A549 (cell line): ENCODE data around the gene SEMA4A.

ENCODE experiments used
- EP300 ChIP-seq, 2 experiments: fragments of >200 bp; sonication (Bioruptor Twin); formaldehyde crosslinking; IDR thresholded peaks; 2 replicates in 1 of 2; 3 replicates in 1 of 2; pipeline ENCODE4 v1.6.1; 2016 to 2017
- HOXA7 ChIP-seq: fragments of 250-450 bp; sonication (Bioruptor Pico); IDR thresholded peaks from 2 replicates; pipeline ENCODE4 v1.5.0; 2020; ENCODE audit warnings: mild to moderate bottlenecking, moderate library complexity
- JUN ChIP-seq, 2 experiments: fragments of >200 bp; sonication (Bioruptor Twin); formaldehyde crosslinking; IDR thresholded peaks; 2 replicates in 1 of 2; 3 replicates in 1 of 2; pipeline ENCODE4 v1.6.1; 2016 to 2017
- POLR2A ChIP-seq: IDR thresholded peaks from 2 replicates; pipeline ENCODE4 v1.6.1; 2012; ENCODE audit warnings: mild to moderate bottlenecking, low read length
- POLR2AphosphoS2 ChIP-seq: conservative IDR thresholded peaks from 2 replicates; pipeline ENCODE4 v1.6.1; 2012; ENCODE audit warnings: low read length, improper control_type of control experiment, inconsistent platforms
- RAD21 ChIP-seq, 2 experiments: fragments of >200 bp in 1 of 2; sonication (Bioruptor Twin) in 1 of 2; formaldehyde crosslinking in 1 of 2; IDR thresholded peaks in 1 of 2; conservative IDR thresholded peaks in 1 of 2; 2 replicates in 1 of 2; 3 replicates in 1 of 2; pipeline ENCODE4 v1.6.1; 2012 to 2018; ENCODE audit warnings: inconsistent platforms in 1 of 2
- TP53 ChIP-seq: fragments of 250-450 bp; sonication (Bioruptor Pico); IDR thresholded peaks from 2 replicates; pipeline ENCODE4 v1.5.0; 2021; ENCODE audit warnings: mild to moderate bottlenecking, moderate library complexity
- ZSCAN20 ChIP-seq: fragments of 250-450 bp; sonication (Bioruptor Pico); IDR thresholded peaks from 2 replicates; pipeline ENCODE4 v1.8.0; 2022; ENCODE audit warnings: mild to moderate bottlenecking, moderate library complexity
- TF ChIP-seq, protein P1 (sequence below): fragments of 150-350 bp; IDR thresholded peaks from 2 replicates; pipeline ENCODE4 v1.6.1; 2014; ENCODE audit warnings: low read depth, mild to moderate bottlenecking, low read length
- TF ChIP-seq, protein P2 (sequence below): fragments of 250-450 bp; sonication (Bioruptor Pico); IDR thresholded peaks from 2 replicates; pipeline ENCODE4 v1.5.0; 2021; ENCODE audit warnings: mild to moderate bottlenecking, moderate library complexity, borderline replicate concordance
- TF ChIP-seq, protein P3 (sequence below): fragments of >200 bp; sonication (Bioruptor Twin); formaldehyde crosslinking; IDR thresholded peaks from 3 replicates; pipeline ENCODE4 v1.5.1; 2016
- TF ChIP-seq, protein P4 (sequence below): IDR thresholded peaks from 2 replicates; pipeline ENCODE4 v1.6.1; 2012; ENCODE audit warnings: low read depth, borderline replicate concordance

DNA sequence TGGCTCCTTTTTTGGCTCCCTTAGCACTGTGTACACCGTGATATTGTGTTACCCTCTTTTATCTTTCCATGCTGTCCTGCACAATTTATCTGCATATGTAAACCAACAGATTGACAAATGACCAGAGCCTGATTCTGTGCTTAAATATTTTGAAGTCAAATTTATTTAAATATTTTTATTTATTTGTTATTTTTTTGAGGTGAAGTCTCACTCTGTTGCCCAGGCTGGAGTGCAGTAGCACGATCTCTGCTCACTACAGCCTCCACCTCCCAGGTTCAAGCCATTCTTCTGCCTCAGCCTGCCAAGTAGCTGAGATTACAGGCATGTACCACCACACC, 72.3 kb downstream of the SEMA4A start:
- TF ChIP-seq, protein P1, sequence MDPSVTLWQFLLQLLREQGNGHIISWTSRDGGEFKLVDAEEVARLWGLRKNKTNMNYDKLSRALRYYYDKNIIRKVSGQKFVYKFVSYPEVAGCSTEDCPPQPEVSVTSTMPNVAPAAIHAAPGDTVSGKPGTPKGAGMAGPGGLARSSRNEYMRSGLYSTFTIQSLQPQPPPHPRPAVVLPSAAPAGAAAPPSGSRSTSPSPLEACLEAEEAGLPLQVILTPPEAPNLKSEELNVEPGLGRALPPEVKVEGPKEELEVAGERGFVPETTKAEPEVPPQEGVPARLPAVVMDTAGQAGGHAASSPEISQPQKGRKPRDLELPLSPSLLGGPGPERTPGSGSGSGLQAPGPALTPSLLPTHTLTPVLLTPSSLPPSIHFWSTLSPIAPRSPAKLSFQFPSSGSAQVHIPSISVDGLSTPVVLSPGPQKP = no peak
- no peak for TF ChIP-seq POLR2AphosphoS2
- TF ChIP-seq, protein P2, sequence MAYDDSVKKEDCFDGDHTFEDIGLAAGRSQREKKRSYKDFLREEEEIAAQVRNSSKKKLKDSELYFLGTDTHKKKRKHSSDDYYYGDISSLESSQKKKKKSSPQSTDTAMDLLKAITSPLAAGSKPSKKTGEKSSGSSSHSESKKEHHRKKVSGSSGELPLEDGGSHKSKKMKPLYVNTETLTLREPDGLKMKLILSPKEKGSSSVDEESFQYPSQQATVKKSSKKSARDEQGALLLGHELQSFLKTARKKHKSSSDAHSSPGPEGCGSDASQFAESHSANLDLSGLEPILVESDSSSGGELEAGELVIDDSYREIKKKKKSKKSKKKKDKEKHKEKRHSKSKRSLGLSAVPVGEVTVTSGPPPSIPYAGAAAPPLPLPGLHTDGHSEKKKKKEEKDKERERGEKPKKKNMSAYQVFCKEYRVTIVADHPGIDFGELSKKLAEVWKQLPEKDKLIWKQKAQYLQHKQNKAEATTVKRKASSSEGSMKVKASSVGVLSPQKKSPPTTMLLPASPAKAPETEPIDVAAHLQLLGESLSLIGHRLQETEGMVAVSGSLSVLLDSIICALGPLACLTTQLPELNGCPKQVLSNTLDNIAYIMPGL (CRISPR knock-in tag) = no peak
- TF ChIP-seq, protein P3, sequence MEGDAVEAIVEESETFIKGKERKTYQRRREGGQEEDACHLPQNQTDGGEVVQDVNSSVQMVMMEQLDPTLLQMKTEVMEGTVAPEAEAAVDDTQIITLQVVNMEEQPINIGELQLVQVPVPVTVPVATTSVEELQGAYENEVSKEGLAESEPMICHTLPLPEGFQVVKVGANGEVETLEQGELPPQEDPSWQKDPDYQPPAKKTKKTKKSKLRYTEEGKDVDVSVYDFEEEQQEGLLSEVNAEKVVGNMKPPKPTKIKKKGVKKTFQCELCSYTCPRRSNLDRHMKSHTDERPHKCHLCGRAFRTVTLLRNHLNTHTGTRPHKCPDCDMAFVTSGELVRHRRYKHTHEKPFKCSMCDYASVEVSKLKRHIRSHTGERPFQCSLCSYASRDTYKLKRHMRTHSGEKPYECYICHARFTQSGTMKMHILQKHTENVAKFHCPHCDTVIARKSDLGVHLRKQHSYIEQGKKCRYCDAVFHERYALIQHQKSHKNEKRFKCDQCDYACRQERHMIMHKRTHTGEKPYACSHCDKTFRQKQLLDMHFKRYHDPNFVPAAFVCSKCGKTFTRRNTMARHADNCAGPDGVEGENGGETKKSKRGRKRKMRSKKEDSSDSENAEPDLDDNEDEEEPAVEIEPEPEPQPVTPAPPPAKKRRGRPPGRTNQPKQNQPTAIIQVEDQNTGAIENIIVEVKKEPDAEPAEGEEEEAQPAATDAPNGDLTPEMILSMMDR = 0 out of 3 replicates have a peak, but pooled peaks have one; percentile 4
- TF ChIP-seq TP53 (CRISPR knock-in tag) = no peak
- no peak for TF ChIP-seq RAD21 (conservative IDR thresholded peaks at IDR 0.05 in 1 of 2, IDR thresholded peaks at IDR 0.05 in 1 of 2)
- no peak for TF ChIP-seq ZSCAN20 (CRISPR knock-in tag)
- TF ChIP-seq EP300 (IDR thresholded peaks at IDR 0.05) = no peak
- no peak for TF ChIP-seq POLR2A
- no peak for TF ChIP-seq HOXA7 (CRISPR knock-in tag)
- no peak for TF ChIP-seq JUN (IDR thresholded peaks at IDR 0.05)
- TF ChIP-seq, protein P4, sequence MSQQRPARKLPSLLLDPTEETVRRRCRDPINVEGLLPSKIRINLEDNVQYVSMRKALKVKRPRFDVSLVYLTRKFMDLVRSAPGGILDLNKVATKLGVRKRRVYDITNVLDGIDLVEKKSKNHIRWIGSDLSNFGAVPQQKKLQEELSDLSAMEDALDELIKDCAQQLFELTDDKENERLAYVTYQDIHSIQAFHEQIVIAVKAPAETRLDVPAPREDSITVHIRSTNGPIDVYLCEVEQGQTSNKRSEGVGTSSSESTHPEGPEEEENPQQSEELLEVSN = no peak
